BE2C (cell line): ENCODE measurements around the gene PCSK6.

Source experiments
- DNase-seq: peaks from one replicate; pipeline ENCODE4 v3.0.0-alpha.2; 2020
- H3K27me3 ChIP-seq: fragments of 250-450 bp; sonication (Bioruptor Pico); 2 replicates; pipeline ENCODE4 v1.5.1; 2020; ENCODE audit warnings: mild to moderate bottlenecking
- H3K36me3 ChIP-seq: fragments of 250-450 bp; sonication (Bioruptor Pico); 2 replicates; pipeline ENCODE4 v1.5.1; 2020; ENCODE audit warnings: mild to moderate bottlenecking
- H3K4me1 ChIP-seq: fragments of 250-450 bp; sonication (Bioruptor Pico); 2 replicates; pipeline ENCODE4 v1.5.1; 2020
- H3K4me3 ChIP-seq: 2 replicates; pipeline ENCODE4 v1.5.1; 2011; ENCODE audit warnings: low read depth, low read length
- H3K9me3 ChIP-seq: fragments of 250-450 bp; sonication (Bioruptor Pico); 2 replicates; pipeline ENCODE4 v1.5.1; 2020
- CTCF ChIP-seq: IDR thresholded peaks from 2 replicates; pipeline ENCODE4 v1.5.1; 2012; ENCODE audit warnings: mild to moderate bottlenecking, low read depth, low read length

Gene PCSK6

GRCh38 chr15:101498076-101498716 is 8.7 kb upstream of the PCSK6 start:
- H3K9me3 ChIP-seq = no peaks in the 10 kb centered on the region
- no peak for TF ChIP-seq CTCF

GRCh38 chr15:101497484-101498034 is 8.1 kb upstream of the PCSK6 start:
- Histone ChIP-seq H3K9me3 (no peaks in the 10 kb centered on the region), H3K4me1 (peaks cover 3% of the 10 kb centered on the region; the same call in 1 of the 2 replicates), H3K36me3 (no peaks in the 10 kb centered on the region), H3K27me3 (no peaks in the 10 kb centered on the region), H3K4me3 (no peak overlapping the region)
- no peak for TF ChIP-seq CTCF
- DNase-seq = no peak

More at GRCh38 chr15:101498076-101498716, 8.7 kb upstream of the PCSK6 start:
- Histone ChIP-seq H3K36me3 (no peaks in the 10 kb centered on the region), H3K27me3 (no peaks in the 10 kb centered on the region), H3K4me3 (no peak overlapping the region), H3K4me1 (peaks cover 3% of the 10 kb centered on the region; the same call in 1 of the 2 replicates)
- no peak for DNase-seq

- H3K9me3 ChIP-seq = no peaks in the 10 kb centered on the region
- H3K4me1 ChIP-seq = peaks cover 3% of the 10 kb centered on the region; the same call in 1 of the 2 replicates
- DNase-seq = no peak
- no peaks in the 10 kb centered on the region for H3K36me3 ChIP-seq
- TF ChIP-seq CTCF = no peak
- no peaks in the 10 kb centered on the region for H3K27me3 ChIP-seq
- H3K4me3 ChIP-seq = no peak overlapping the region
Measured at GRCh38 chr15:101497017-101497416, 7.5 kb upstream of the PCSK6 start.

- DNase-seq = no peak
- no peaks in the 10 kb centered on the region for H3K27me3 ChIP-seq
- H3K4me1 ChIP-seq = no peaks in the 10 kb centered on the region
- no peak for TF ChIP-seq CTCF
- no peaks in the 10 kb centered on the region for H3K36me3 ChIP-seq
- H3K4me3 ChIP-seq = no peak overlapping the region
- no peaks in the 10 kb centered on the region for H3K9me3 ChIP-seq
Measured at GRCh38 chr15:101496198-101496986, 6.9 kb upstream of the PCSK6 start.

GRCh38 chr15:101495334-101496197 is 6.1 kb upstream of the PCSK6 start:
- no peaks in the 10 kb centered on the region for H3K27me3 ChIP-seq
- H3K9me3 ChIP-seq = no peaks in the 10 kb centered on the region
- TF ChIP-seq CTCF = no peak
- H3K4me1 ChIP-seq = no peaks in the 10 kb centered on the region
- H3K4me3 ChIP-seq = no peak overlapping the region
- no peak for DNase-seq
- H3K36me3 ChIP-seq = no peaks in the 10 kb centered on the region
